Measurements from ENCODE around the gene ACP3.
A peak's percentile ranks its signal among the peaks of the same experiment; 100 is the strongest.

The ACP3 gene

GRCh38 chr3:132354916-132355702, 37.9 kb downstream of the ACP3 start:
- no peaks in the 10 kb centered on the region for H3K9me3 ChIP-seq (ENCODE audit: insufficient read depth, low read depth, low read length)
- H3K23ac ChIP-seq (ENCODE audit: low read length) = no peak overlapping the region
- H3K27me3 ChIP-seq (ENCODE audit: insufficient read depth, low read length) = no peaks in the 10 kb centered on the region
- no peak overlapping the region for H4K91ac ChIP-seq (ENCODE audit: low read depth, low read length)
- H3K36me3 ChIP-seq (ENCODE audit: control insufficient read depth in 1 of 2, insufficient read depth in 2 of 2, low read length in 2 of 2) = peaks cover 2 to 8% of the 10 kb centered on the region in 2 experiments
- H4K8ac ChIP-seq (ENCODE audit: low read depth, low read length) = no peak overlapping the region
- no peak overlapping the region for H4K12ac ChIP-seq (ENCODE audit: low read depth, low read length)
- DNase-seq = no peak
- H3K14ac ChIP-seq (ENCODE audit: low read length) = no peak overlapping the region
- H3K18ac ChIP-seq (ENCODE audit: low read length) = no peak overlapping the region
- H2BK12ac ChIP-seq (ENCODE audit: low read length) = no peak overlapping the region
- no peak overlapping the region for H3K4me3 ChIP-seq (ENCODE audit: low read depth, low read length)
- no peaks in the 10 kb centered on the region for H3K4me1 ChIP-seq (ENCODE audit: control insufficient read depth in 1 of 2, insufficient read depth in 2 of 2, low read length in 2 of 2)
- no peaks in the 10 kb centered on the region for H3K79me2 ChIP-seq (ENCODE audit: control insufficient read depth, insufficient read depth, low read length, poor library complexity)
- no CpG with 5 or more reads among the region's 9 CpGs for WGBS (ENCODE audit: extremely low coverage, insufficient coverage, insufficient read length)
- no peak overlapping the region for H3K27ac ChIP-seq (ENCODE audit: low read depth, low read length)
- H2BK120ac ChIP-seq (ENCODE audit: insufficient read depth, low read length, poor library complexity) = no peak overlapping the region
- no peak overlapping the region for H3K9ac ChIP-seq (ENCODE audit: low read length)
- no peak overlapping the region for H2AK5ac ChIP-seq (ENCODE audit: low read length)
- H3K79me1 ChIP-seq (ENCODE audit: low read length) = no peaks in the 10 kb centered on the region
- H3K4me2 ChIP-seq (ENCODE audit: low read length) = no peak overlapping the region
- H2AFZ ChIP-seq (ENCODE audit: insufficient read depth, low read length, poor library complexity) = no peak overlapping the region
- no peak overlapping the region for H2BK5ac ChIP-seq (ENCODE audit: low read depth, low read length, poor library complexity)
- H3K4ac ChIP-seq (ENCODE audit: low read depth, low read length) = no peak overlapping the region

GRCh38 chr3:132356568-132356967, 39.4 kb downstream of the ACP3 start:
- no CpG with 5 or more reads among the region's 5 CpGs for WGBS (ENCODE audit: extremely low coverage, insufficient coverage, insufficient read length)

GRCh38 chr3:132360717-132361116, 43.5 kb downstream of the ACP3 start:
- Histone ChIP-seq H4K12ac (ENCODE audit: low read depth, low read length) (no peak overlapping the region), H3K79me2 (ENCODE audit: control insufficient read depth, insufficient read depth, low read length, poor library complexity) (no peaks in the 10 kb centered on the region), H3K36me3 (ENCODE audit: control insufficient read depth in 1 of 2, insufficient read depth in 2 of 2, low read length in 2 of 2) (peaks cover 2 to 10% of the 10 kb centered on the region in 2 experiments), H2AFZ (ENCODE audit: insufficient read depth, low read length, poor library complexity) (no peak overlapping the region), H3K79me1 (ENCODE audit: low read length) (no peaks in the 10 kb centered on the region), H3K23ac (ENCODE audit: low read length) (no peak overlapping the region), H4K8ac (ENCODE audit: low read depth, low read length) (no peak overlapping the region), H3K4me2 (ENCODE audit: low read length) (no peak overlapping the region), H3K9ac (ENCODE audit: low read length) (no peak overlapping the region), H3K27me3 (ENCODE audit: insufficient read depth, low read length) (no peaks in the 10 kb centered on the region), H3K4me1 (ENCODE audit: control insufficient read depth in 1 of 2, insufficient read depth in 2 of 2, low read length in 2 of 2) (no peaks in the 10 kb centered on the region), H2BK120ac (ENCODE audit: insufficient read depth, low read length, poor library complexity) (no peak overlapping the region), H3K14ac (ENCODE audit: low read length) (no peak overlapping the region), H2BK12ac (ENCODE audit: low read length) (no peak overlapping the region), H3K9me3 (ENCODE audit: insufficient read depth, low read depth, low read length) (no peaks in the 10 kb centered on the region), H3K27ac (ENCODE audit: low read depth, low read length) (no peak overlapping the region), H4K91ac (ENCODE audit: low read depth, low read length) (no peak overlapping the region), H2BK5ac (ENCODE audit: low read depth, low read length, poor library complexity) (no peak overlapping the region), H3K4ac (ENCODE audit: low read depth, low read length) (no peak overlapping the region), H3K18ac (ENCODE audit: low read length) (no peak overlapping the region), H3K4me3 (ENCODE audit: low read depth, low read length) (no peak overlapping the region), H2AK5ac (ENCODE audit: low read length) (no peak overlapping the region)
- peak in 1 of 2 donors; percentile 41 for DNase-seq
- no CpG with 5 or more reads among the region's 1 CpG for whole genome bisulfite sequencing (ENCODE audit: extremely low coverage, insufficient coverage, insufficient read length)

More at GRCh38 chr3:132356568-132356967, 39.4 kb downstream of the ACP3 start:
- Histone ChIP-seq H3K27ac (ENCODE audit: low read depth, low read length) (no peak overlapping the region), H3K79me1 (ENCODE audit: low read length) (no peaks in the 10 kb centered on the region), H3K9me3 (ENCODE audit: insufficient read depth, low read depth, low read length) (no peaks in the 10 kb centered on the region), H3K4me2 (ENCODE audit: low read length) (no peak overlapping the region), H4K12ac (ENCODE audit: low read depth, low read length) (no peak overlapping the region), H2BK5ac (ENCODE audit: low read depth, low read length, poor library complexity) (no peak overlapping the region), H3K79me2 (ENCODE audit: control insufficient read depth, insufficient read depth, low read length, poor library complexity) (no peaks in the 10 kb centered on the region), H3K9ac (ENCODE audit: low read length) (no peak overlapping the region), H4K91ac (ENCODE audit: low read depth, low read length) (no peak overlapping the region), H2AFZ (ENCODE audit: insufficient read depth, low read length, poor library complexity) (no peak overlapping the region), H3K4ac (ENCODE audit: low read depth, low read length) (no peak overlapping the region), H3K18ac (ENCODE audit: low read length) (no peak overlapping the region), H3K4me3 (ENCODE audit: low read depth, low read length) (no peak overlapping the region), H3K36me3 (ENCODE audit: control insufficient read depth in 1 of 2, insufficient read depth in 2 of 2, low read length in 2 of 2) (peaks cover 2 to 8% of the 10 kb centered on the region in 2 experiments), H3K23ac (ENCODE audit: low read length) (no peak overlapping the region), H2BK12ac (ENCODE audit: low read length) (no peak overlapping the region), H2AK5ac (ENCODE audit: low read length) (no peak overlapping the region), H3K4me1 (ENCODE audit: control insufficient read depth in 1 of 2, insufficient read depth in 2 of 2, low read length in 2 of 2) (no peaks in the 10 kb centered on the region), H3K14ac (ENCODE audit: low read length) (no peak overlapping the region), H4K8ac (ENCODE audit: low read depth, low read length) (no peak overlapping the region), H2BK120ac (ENCODE audit: insufficient read depth, low read length, poor library complexity) (no peak overlapping the region), H3K27me3 (ENCODE audit: insufficient read depth, low read length) (no peaks in the 10 kb centered on the region)
- DNase-seq = no peak

- H2AFZ ChIP-seq (ENCODE audit: insufficient read depth, low read length, poor library complexity) = no peak overlapping the region
- H2AK5ac ChIP-seq (ENCODE audit: low read length) = no peak overlapping the region
- no CpG with 5 or more reads among the region's 2 CpGs for WGBS (ENCODE audit: extremely low coverage, insufficient coverage, insufficient read length)
- peaks cover 0 to 4% of the 10 kb centered on the region in 2 experiments for H3K36me3 ChIP-seq (ENCODE audit: control insufficient read depth in 1 of 2, insufficient read depth in 2 of 2, low read length in 2 of 2)
- no peak for DNase-seq
- H3K4me1 ChIP-seq (ENCODE audit: control insufficient read depth in 1 of 2, insufficient read depth in 2 of 2, low read length in 2 of 2) = no peaks in the 10 kb centered on the region
- H4K12ac ChIP-seq (ENCODE audit: low read depth, low read length) = no peak overlapping the region
- no peak overlapping the region for H2BK120ac ChIP-seq (ENCODE audit: insufficient read depth, low read length, poor library complexity)
- H3K14ac ChIP-seq (ENCODE audit: low read length) = no peak overlapping the region
- no peak overlapping the region for H3K4ac ChIP-seq (ENCODE audit: low read depth, low read length)
- H3K79me1 ChIP-seq (ENCODE audit: low read length) = no peaks in the 10 kb centered on the region
- no peak overlapping the region for H4K8ac ChIP-seq (ENCODE audit: low read depth, low read length)
- no peak overlapping the region for H3K27ac ChIP-seq (ENCODE audit: low read depth, low read length)
- no peak overlapping the region for H3K18ac ChIP-seq (ENCODE audit: low read length)
- no peak overlapping the region for H2BK5ac ChIP-seq (ENCODE audit: low read depth, low read length, poor library complexity)
- no peak overlapping the region for H3K9ac ChIP-seq (ENCODE audit: low read length)
- H2BK12ac ChIP-seq (ENCODE audit: low read length) = no peak overlapping the region
- no peak overlapping the region for H3K4me2 ChIP-seq (ENCODE audit: low read length)
- H3K9me3 ChIP-seq (ENCODE audit: insufficient read depth, low read depth, low read length) = no peaks in the 10 kb centered on the region
- H3K27me3 ChIP-seq (ENCODE audit: insufficient read depth, low read length) = no peaks in the 10 kb centered on the region
- no peaks in the 10 kb centered on the region for H3K79me2 ChIP-seq (ENCODE audit: control insufficient read depth, insufficient read depth, low read length, poor library complexity)
- no peak overlapping the region for H3K23ac ChIP-seq (ENCODE audit: low read length)
- no peak overlapping the region for H3K4me3 ChIP-seq (ENCODE audit: low read depth, low read length)
- H4K91ac ChIP-seq (ENCODE audit: low read depth, low read length) = no peak overlapping the region
Measured at GRCh38 chr3:132362329-132362728, 45.1 kb downstream of the ACP3 start.
